ENCODE results near the gene PTBP3. TPM values are rescaled to one million over a fixed set of nuclear protein-coding genes. Genes with fewer than 3 reads are reported as not detected.
A peak's percentile ranks its signal among the peaks of the same experiment; 100 is the strongest.
"Not testable (repeated sequence)": the region's sequence is repeated elsewhere in the genome, so short reads cannot be mapped to it uniquely, and the experiment has no call there.

PTBP3 gene, protein sequence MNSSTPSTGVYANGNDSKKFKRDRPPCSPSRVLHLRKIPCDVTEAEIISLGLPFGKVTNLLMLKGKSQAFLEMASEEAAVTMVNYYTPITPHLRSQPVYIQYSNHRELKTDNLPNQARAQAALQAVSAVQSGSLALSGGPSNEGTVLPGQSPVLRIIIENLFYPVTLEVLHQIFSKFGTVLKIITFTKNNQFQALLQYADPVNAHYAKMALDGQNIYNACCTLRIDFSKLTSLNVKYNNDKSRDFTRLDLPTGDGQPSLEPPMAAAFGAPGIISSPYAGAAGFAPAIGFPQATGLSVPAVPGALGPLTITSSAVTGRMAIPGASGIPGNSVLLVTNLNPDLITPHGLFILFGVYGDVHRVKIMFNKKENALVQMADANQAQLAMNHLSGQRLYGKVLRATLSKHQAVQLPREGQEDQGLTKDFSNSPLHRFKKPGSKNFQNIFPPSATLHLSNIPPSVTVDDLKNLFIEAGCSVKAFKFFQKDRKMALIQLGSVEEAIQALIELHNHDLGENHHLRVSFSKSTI
- 10 to 100 TPM; 73.1 to 81.1 (median 73.5) TPM for total RNA-seq

DNA sequence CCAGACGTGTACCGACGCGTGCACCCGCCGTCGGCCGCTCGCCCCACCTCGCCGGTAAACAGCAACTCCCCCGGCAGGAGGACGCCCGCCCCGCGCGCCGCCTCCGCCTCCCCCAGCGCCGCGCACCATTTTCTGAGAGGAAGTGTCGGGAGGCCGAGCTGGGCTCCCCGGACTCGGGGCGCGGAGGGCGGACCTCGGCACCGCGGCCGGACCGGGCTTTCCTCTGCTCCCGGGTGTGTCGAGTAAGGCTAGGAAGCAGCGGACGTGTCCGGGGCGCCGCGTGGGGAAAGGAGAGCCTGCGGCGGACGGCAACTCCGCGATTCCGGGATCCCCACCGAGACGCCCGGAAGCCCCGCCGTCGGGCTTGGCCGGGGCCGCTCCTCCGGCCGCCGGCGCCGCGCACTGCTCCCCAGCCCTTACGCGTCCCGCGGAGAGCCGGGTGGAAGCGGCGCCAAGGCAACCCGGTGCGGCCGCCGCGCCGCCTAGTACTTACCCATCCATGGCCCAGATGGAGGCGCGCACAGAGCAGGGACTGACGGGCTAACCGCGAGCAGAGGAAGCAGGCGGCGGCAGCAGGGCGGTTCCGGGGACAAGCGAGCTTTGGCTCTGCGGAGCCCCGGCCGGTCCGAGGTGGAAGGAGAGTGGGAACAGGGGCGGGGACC, at the start of gene PTBP3:
TSS of gene PTBP3 (minus strand) at position 643 of the 662 bp plus-strand sequence. CDS start 35,754 bp downstream, outside the sequence.
- peak; percentile 70 for DNase-seq
- no peaks in the 10 kb centered on the region for H3K27me3 Mint-ChIP-seq (ENCODE audit: low read depth)
- H3K36me3 Mint-ChIP-seq (ENCODE audit: insufficient read depth) = no peaks in the 10 kb centered on the region
- peak within 1 kb of the TSS; percentile 96 for H3K4me3 Mint-ChIP-seq
- peaks cover 39% of the 10 kb centered on the region for H3K4me1 Mint-ChIP-seq (ENCODE audit: low read depth)
- peak; percentile 69 for ATAC-seq
- no peaks in the 10 kb centered on the region for H3K9me3 Mint-ChIP-seq

DNA sequence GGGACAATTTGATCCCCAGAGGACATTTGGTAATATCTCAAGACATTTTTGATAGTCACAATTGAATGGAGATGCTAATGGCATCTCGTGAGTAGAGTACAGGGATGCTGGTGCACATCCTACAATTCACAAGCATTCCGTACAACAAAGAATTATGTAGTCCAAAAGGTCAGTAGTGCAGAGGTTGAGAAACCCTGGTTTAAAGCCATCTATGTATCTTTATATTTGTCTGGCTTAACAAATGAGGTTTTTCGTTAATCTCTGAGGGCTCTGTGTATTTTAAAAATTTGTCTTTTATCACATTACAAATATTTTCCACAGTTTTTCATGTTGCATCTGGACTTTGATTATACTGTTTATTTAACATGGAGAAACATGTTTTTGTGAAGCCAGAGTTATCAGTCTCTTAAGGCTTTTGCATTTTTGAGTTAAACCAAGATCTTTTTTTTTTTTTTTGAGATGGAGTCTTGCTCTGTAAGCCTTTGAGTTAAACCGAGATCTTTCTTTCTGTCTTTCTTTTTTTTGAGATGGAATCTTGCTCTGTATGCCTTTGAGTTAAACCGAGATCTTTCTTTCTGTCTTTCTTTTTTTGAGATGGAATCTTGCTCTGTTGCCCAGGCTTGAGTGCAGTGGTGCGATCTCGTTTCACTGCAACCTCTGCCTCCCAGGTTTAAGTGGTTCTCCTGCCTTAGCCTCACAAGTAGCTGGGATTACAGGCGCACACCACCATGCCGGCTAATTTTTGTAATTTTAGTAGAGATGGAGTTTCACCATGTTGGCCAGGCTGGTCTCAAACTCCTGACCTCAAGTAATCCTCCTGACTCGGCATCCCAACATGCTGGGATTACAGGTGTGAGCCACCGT, 49.3 kb upstream of the PTBP3 start:
- H3K4me1 Mint-ChIP-seq (ENCODE audit: low read depth) = peaks cover 34% of the 10 kb centered on the region
- H3K9me3 Mint-ChIP-seq = no peaks in the 10 kb centered on the region
- H3K36me3 Mint-ChIP-seq (ENCODE audit: insufficient read depth) = no peaks in the 10 kb centered on the region
- H3K4me3 Mint-ChIP-seq = no peak overlapping the region
- no peak for ATAC-seq
- H3K27me3 Mint-ChIP-seq (ENCODE audit: low read depth) = no peaks in the 10 kb centered on the region
- DNase-seq = no peak

DNA sequence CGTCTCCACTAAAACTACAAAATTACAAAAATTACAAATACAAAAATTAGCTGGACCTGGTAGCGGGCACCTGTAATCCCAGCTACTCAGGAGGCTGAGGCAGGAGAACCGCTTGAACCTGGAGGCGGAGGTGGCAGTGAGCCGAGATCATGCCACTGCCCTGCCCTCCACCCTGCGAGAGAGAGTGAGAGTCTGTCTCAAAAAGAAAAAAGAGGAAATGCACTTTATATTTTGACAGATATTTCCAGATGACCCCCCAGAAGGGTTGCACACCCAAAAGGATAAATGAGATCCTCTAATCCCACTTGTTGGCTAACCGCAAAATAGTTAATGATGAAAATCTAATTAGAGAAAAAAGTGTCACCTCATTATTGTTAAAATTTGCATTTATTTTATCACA, 48.6 kb upstream of the PTBP3 start:
- DNase-seq (no peak), ATAC-seq (no peak)
- Mint-ChIP-seq H3K4me1 (ENCODE audit: low read depth) (peaks cover 41% of the 10 kb centered on the region), H3K4me3 (no peak overlapping the region), H3K9me3 (no peaks in the 10 kb centered on the region), H3K36me3 (ENCODE audit: insufficient read depth) (no peaks in the 10 kb centered on the region), H3K27me3 (ENCODE audit: low read depth) (no peaks in the 10 kb centered on the region)

DNA sequence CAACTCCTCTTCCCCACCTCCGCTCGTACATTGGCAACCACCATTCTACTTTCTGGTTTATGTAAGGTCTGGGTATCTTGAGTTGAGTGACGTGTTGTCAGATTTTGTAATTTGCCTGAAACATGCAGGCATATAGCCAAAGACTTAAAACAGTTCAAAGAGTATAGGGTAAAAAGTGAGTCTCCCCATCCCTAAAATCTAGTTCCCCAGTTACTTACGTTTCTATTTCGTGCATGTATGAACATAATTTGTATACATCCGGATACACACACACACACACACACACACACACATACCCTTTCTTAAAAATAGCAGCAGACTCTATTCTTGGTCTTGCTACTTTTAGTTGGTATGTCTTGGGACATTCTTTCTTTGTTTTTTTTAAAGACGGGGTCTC, 47.4 kb upstream of the PTBP3 start:
- Mint-ChIP-seq H3K9me3 (no peaks in the 10 kb centered on the region), H3K36me3 (ENCODE audit: insufficient read depth) (no peaks in the 10 kb centered on the region), H3K27me3 (ENCODE audit: low read depth) (no peaks in the 10 kb centered on the region), H3K4me1 (ENCODE audit: low read depth) (peaks cover 43% of the 10 kb centered on the region), H3K4me3 (peak overlapping the region; percentile 100)
- ATAC-seq (no peak), DNase-seq (no peak)

DNA sequence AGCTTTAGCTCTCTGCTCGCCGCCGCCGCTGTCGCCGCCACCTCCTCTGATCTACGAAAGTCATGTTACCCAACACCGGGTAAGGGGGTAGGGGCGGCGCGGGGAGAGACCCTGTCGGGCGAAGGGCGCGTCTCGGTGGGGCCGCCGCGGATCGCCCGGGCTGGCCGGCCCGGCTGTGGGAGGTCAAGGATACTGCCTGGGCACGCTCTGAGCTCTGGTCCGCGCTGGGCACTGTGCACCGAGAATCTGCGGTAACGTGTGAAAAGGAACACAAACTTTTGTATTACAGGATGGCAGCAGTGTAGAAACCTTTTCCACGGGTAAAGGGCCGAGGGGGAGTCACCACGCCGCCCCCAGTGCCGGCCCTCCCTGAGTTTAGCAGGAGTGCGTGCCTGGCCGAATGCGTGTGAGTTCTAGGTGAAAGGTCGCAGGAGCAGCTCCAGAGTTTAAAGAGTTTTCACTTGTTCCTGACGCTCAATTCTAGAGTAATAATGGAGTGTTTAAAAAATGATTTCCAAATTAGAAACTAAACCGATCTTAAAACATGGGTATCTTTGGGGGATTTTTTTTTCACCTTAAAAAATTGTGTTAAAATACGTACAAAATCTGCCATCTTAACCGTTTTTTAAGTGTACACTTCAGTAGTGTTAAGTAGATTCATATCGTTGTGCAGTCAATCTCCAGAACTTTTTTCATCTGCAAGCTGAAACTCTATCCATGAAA, 46.8 kb upstream of the PTBP3 start, which contains the start of gene HSDL2:
TSS of gene HSDL2 (plus strand) at position 7 of the 723 bp plus-strand sequence. CDS start at position 63, 56 bp downstream.
- Mint-ChIP-seq H3K9me3 (no peaks in the 10 kb centered on the region), H3K4me1 (ENCODE audit: low read depth) (peaks cover 43% of the 10 kb centered on the region), H3K36me3 (ENCODE audit: insufficient read depth) (peaks cover under 1% of the 10 kb centered on the region), H3K4me3 (peak within 1 kb of the TSS; percentile 100), H3K27me3 (ENCODE audit: low read depth) (no peaks in the 10 kb centered on the region)
- ATAC-seq (peak in 1 of 2 donors; percentile 6), DNase-seq (no peak)

DNA sequence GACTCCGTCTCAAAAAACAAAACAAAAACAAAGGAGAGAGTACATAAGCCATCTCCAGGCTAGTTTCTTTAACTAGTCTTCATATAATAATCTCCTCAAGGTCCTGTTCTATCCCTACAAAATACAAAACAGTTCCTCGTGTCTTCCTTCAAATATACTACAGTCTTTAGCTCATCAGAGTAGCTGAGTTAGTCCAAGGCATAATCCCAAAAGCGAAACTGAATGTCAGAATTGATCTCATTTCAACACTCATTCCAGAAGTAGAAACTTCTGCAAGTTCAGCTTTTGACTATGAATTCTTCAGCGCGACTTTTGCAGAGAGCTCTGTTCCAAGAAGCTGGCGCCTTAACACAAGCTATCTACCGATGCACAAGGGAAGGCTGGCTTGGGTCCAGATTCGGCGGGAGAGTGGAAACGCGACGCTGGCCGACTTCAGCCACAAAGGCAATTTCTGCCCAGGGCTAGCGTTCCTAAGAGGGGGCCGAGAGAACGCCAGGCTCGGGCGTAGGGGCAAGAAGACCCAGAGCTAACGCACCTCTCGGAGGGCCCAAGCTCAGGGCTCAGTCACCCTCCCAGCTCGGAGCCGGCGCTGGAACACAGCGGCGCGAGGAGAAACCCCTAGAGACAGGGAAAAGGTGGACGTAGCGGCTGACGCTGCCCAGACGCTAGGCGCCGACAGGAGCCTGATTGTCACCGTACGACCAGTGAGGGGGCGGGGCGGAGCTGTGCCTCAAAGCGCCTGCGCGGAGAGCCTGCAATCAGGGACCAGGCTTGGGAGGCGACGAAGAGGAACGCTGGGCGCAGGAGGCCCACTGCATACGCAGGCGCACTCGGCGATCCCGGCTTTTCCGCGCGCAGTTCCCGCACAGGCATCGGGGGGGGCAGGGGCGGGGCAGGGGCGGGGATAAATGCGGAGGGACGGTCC, 46.0 kb upstream of the PTBP3 start:
- peak; percentile 88 for ATAC-seq
- H3K4me1 Mint-ChIP-seq (ENCODE audit: low read depth) = peaks cover 43% of the 10 kb centered on the region
- peak; percentile 96 for DNase-seq
- no peaks in the 10 kb centered on the region for H3K27me3 Mint-ChIP-seq (ENCODE audit: low read depth)
- no peaks in the 10 kb centered on the region for H3K9me3 Mint-ChIP-seq
- peak overlapping the region; percentile 100 for H3K4me3 Mint-ChIP-seq
- peaks cover 4% of the 10 kb centered on the region for H3K36me3 Mint-ChIP-seq (ENCODE audit: insufficient read depth)

DNA sequence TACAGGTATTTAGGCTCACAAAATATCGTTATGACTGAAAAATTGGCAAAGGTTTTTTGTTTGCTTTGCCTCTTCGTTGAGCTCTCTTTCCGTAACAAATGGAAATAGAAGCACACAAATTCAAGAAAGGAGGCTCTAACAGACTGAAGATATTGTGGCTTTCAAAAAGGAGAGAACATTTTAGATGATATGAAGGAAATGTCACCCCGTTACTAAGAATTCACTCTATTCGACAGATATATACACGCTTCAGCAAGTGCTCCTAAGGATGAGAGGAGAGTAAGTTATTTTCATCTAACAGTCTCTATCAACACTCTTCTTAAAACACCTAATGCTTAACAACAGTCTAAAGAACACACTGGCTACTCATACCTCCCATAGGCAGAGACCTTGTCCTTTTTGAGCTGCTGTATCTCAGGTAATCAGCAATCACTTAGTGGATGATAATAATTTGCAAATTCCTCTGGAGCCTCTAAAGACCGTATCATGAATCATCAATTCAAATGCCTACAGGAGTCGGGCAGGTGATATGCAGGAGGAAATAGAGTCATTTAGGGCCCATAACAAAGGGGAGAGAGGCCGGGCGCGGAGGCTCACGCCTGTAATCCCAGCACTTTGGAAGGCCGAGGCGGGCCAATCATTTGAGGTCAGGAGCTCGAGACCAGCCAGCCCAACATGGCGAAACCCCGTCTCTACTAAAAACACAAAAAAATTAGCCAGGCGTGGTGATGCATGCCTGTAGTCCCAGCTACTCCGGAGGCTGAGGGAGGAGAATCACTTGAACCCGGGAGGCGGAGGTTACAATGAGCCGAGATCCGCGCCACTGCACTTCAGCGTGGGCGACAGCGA, 45.1 kb upstream of the PTBP3 start:
- peaks cover 43% of the 10 kb centered on the region for H3K4me1 Mint-ChIP-seq (ENCODE audit: low read depth)
- H3K9me3 Mint-ChIP-seq = no peaks in the 10 kb centered on the region
- DNase-seq (peak; percentile 12), ATAC-seq (peak; percentile 1 to 3)
- H3K36me3 Mint-ChIP-seq (ENCODE audit: insufficient read depth) = peaks cover 5% of the 10 kb centered on the region
- H3K4me3 Mint-ChIP-seq = peak overlapping the region; percentile 100
- no peaks in the 10 kb centered on the region for H3K27me3 Mint-ChIP-seq (ENCODE audit: low read depth)

DNA sequence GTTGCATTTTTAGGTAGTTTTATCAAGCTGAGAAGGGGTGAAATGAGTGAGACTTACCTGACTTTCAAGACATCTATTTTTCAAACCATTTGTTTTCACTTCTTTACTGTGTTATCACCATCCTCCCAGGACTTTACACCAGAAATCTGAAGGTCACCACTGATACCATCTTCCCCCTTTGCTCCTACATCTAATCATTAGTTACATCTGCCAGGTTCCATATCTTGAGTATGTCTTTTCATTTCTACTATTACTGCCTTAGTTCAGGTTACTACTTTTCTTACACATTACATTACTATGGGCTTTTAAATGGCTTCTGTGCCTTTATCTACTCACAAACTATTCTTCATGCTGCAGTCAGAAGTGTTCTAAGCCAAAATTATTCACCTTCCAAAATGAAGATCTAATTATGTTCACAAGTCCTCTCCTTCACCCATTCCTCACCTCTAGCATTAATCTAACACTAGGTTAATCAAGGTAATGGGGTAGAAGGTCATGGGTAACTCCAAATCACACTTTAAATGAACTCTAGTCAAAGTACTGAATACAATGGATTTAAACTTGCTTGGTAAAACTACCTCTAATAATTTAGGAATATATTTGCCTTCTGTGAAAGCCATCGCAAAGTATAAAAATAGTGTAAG, 44.4 kb upstream of the PTBP3 start:
- no peak for ATAC-seq
- DNase-seq = no peak
- Mint-ChIP-seq H3K9me3 (no peaks in the 10 kb centered on the region), H3K36me3 (ENCODE audit: insufficient read depth) (peaks cover 6% of the 10 kb centered on the region), H3K4me3 (no peak overlapping the region), H3K4me1 (ENCODE audit: low read depth) (peaks cover 38% of the 10 kb centered on the region), H3K27me3 (ENCODE audit: low read depth) (no peaks in the 10 kb centered on the region)

DNA sequence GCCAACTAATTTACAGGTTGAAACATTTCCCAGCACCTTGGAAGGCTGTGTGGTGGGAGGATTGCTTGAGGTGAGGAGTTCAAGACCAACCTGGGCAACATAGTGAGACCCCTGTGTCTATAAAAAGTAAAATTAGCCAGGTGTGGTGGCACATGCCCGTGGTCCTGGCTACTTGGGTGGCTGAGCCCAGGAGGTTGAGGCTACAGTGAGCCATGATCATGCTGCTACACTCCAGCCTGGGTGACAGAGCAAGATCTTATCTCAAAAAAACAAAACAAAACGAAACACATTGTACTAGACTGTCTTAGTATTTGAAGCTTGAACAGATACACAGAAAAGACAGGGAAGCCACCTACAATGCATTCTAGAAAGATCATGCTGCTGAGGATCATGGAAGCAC, 43.7 kb upstream of the PTBP3 start:
- no peaks in the 10 kb centered on the region for H3K9me3 Mint-ChIP-seq
- ATAC-seq (no peak), DNase-seq (no peak)
- peaks cover 36% of the 10 kb centered on the region for H3K4me1 Mint-ChIP-seq (ENCODE audit: low read depth)
- H3K4me3 Mint-ChIP-seq = no peak overlapping the region
- H3K36me3 Mint-ChIP-seq (ENCODE audit: insufficient read depth) = peaks cover 9% of the 10 kb centered on the region
- no peaks in the 10 kb centered on the region for H3K27me3 Mint-ChIP-seq (ENCODE audit: low read depth)

DNA sequence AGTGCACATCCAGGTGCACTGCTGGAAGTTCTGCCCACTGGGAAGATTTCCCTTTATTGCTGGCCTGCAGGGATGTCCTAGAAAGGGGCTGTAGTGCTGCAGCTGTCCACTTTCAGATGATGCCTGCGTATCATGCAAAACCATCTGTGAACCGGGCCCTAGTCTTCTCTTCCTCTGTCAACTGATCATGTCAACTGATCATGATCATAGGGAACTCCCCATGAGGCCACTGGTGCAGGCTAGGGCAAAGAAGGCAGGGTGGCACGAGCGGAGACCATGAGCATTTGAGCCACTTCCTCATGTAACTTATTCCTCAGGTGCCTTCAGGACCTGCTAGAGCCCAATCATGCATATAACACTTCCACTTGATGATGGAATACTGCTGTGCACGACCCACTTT, 41.9 kb upstream of the PTBP3 start:
- no peaks in the 10 kb centered on the region for H3K27me3 Mint-ChIP-seq (ENCODE audit: low read depth)
- peaks cover 14% of the 10 kb centered on the region for H3K36me3 Mint-ChIP-seq (ENCODE audit: insufficient read depth)
- ATAC-seq (no peak), DNase-seq (no peak)
- peaks cover 6% of the 10 kb centered on the region for H3K9me3 Mint-ChIP-seq
- peaks cover 28% of the 10 kb centered on the region for H3K4me1 Mint-ChIP-seq (ENCODE audit: low read depth)
- no peak overlapping the region for H3K4me3 Mint-ChIP-seq

DNA sequence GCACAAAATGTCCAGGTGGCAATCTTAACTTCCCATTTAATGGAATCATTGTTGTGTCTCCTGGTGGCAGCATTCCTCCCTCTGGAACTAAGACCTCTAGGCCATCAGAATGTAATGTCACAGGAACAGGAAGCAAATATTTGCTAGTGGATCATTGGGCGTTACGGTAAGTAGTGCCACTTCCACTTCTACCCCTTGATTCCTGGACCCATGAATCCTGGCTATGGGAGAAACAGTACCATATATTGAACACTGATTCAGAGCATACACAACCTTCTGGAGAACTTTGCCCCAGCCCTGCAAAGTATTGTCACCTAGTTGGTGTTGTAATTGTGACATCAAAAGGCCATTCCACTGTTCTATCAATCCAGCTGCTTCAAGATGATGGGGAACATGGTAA, 40.8 kb upstream of the PTBP3 start:
- peaks cover 14% of the 10 kb centered on the region for H3K9me3 Mint-ChIP-seq
- H3K27me3 Mint-ChIP-seq (ENCODE audit: low read depth); H3K4me3 Mint-ChIP-seq; ATAC-seq; DNase-seq: not testable (repeated sequence)
- peaks cover 27% of the 10 kb centered on the region for H3K4me1 Mint-ChIP-seq (ENCODE audit: low read depth)
- peaks cover 15% of the 10 kb centered on the region for H3K36me3 Mint-ChIP-seq (ENCODE audit: insufficient read depth)

DNA sequence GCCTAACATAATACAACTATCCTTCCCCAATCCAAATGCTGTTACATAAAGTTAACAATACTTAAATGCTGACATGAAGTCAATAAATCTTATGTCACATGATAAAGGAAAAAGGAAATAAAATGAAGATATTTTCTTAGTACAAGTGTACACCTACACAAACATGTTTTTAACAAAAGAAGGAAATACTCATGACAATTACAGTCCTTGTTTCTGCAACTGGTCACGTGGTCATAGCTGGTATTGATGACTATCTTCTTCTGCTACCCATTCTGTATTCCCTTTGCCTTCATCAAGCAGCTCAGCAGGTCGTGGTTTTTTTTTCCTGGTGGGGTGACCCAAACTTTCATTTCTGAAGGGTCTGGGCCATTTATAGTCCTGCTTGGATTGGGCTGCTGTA, 40.2 kb upstream of the PTBP3 start:
- H3K27me3 Mint-ChIP-seq (ENCODE audit: low read depth); ATAC-seq; DNase-seq; H3K4me3 Mint-ChIP-seq: not testable (repeated sequence)
- H3K36me3 Mint-ChIP-seq (ENCODE audit: insufficient read depth) = peaks cover 15% of the 10 kb centered on the region
- H3K9me3 Mint-ChIP-seq = peaks cover 14% of the 10 kb centered on the region
- peaks cover 21% of the 10 kb centered on the region for H3K4me1 Mint-ChIP-seq (ENCODE audit: low read depth)
